HL-60/S4 treated with retinoic acid at 250 ng/mL for 4 days and 3 days (cell line): ENCODE data around the gene TRPM5.
"Not testable (repeated sequence)": the region's sequence is repeated elsewhere in the genome, so short reads cannot be mapped to it uniquely, and the experiment has no call there.

Experiments used
- in situ Hi-C: fragments of 300-500 bp; cut with MboI; formaldehyde crosslinking; loops from 2 replicates; pipeline ENCODE4 v1.7.0; 2022; ENCODE audit warnings: low sequenced_read_pairs

TRPM5 gene

GRCh38 chr11:2443881-2444820 is at the start of gene TRPM5:
TSS of gene TRPM5 (minus strand) at chr11:2444514. CDS start at chr11:2423036, 21,478 bp downstream.
- in situ Hi-C loops, result no loop called here

- in situ Hi-C loops, result no loop called here
Observed at GRCh38 chr11:2489083-2489482, 44.8 kb upstream of the TRPM5 start.

- in situ Hi-C loops, result no loop called here
Observed at GRCh38 chr11:2488004-2488403, 43.7 kb upstream of the TRPM5 start.

GRCh38 chr11:2484576-2485125 is 40.3 kb upstream of the TRPM5 start:
- in situ Hi-C loops, result no loop called here

- in situ Hi-C loops, result no loop called here
Observed at GRCh38 chr11:2483426-2483825, 39.1 kb upstream of the TRPM5 start.

- in situ Hi-C loops, result no loop called here
Observed at GRCh38 chr11:2482745-2483144, 38.4 kb upstream of the TRPM5 start.

GRCh38 chr11:2482204-2482603 is 37.9 kb upstream of the TRPM5 start:
- in situ Hi-C loops, result no loop called here

- in situ Hi-C loops, result no loop called here
Observed at GRCh38 chr11:2481253-2481652, 36.9 kb upstream of the TRPM5 start.

GRCh38 chr11:2480874-2481220 is 36.5 kb upstream of the TRPM5 start:
- in situ Hi-C loops, result no loop called here

- in situ Hi-C loops, result not testable (repeated sequence)
Observed at GRCh38 chr11:2480067-2480873, 36.0 kb upstream of the TRPM5 start.

GRCh38 chr11:2477936-2478335 is 33.6 kb upstream of the TRPM5 start:
- in situ Hi-C loops, result no loop called here

GRCh38 chr11:2477254-2477653 is 32.9 kb upstream of the TRPM5 start:
- in situ Hi-C loops, result no loop called here

GRCh38 chr11:2475136-2475918 is 31.0 kb upstream of the TRPM5 start:
- in situ Hi-C loops, result no loop called here

- in situ Hi-C loops, result no loop called here
Observed at GRCh38 chr11:2474059-2474901, 30.0 kb upstream of the TRPM5 start.

GRCh38 chr11:2473361-2474058 is 29.2 kb upstream of the TRPM5 start:
- in situ Hi-C loops, result no loop called here

- in situ Hi-C loops, result no loop called here
Observed at GRCh38 chr11:2472428-2473186, 28.3 kb upstream of the TRPM5 start.

- in situ Hi-C loops, result no loop called here
Observed at GRCh38 chr11:2471804-2472096, 27.4 kb upstream of the TRPM5 start.

GRCh38 chr11:2471048-2471803 is 26.9 kb upstream of the TRPM5 start:
- in situ Hi-C loops, result no loop called here
